Measurements from ENCODE around the gene CDON.

CDON gene

GRCh38 chr11:126083829-126084607, 21.4 kb upstream of the CDON start:
- DNase-seq (ENCODE audit: low read depth, low spot score): no peak

- peak; percentile 69 for DNase-seq (ENCODE audit: low read depth, low spot score)
Measured at GRCh38 chr11:126082251-126083109, 19.8 kb upstream of the CDON start.

DNA sequence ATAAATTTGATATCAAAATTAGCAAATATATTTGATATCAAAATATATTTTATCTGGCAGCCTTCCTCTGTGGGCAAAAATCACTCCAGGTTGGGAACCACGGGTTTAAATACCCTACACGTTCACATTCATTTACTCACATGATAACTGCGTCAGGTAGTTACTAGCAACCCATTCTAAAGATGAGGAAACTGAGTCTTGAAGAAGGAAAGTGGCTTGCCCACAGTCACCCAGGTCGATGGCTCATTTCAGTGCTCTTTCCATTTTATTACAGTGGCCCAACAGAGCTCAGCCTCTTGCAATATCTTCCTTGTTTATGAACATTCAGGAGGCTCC, 19.2 kb upstream of the CDON start:
- no peak for DNase-seq (ENCODE audit: low read depth, low spot score)

DNA sequence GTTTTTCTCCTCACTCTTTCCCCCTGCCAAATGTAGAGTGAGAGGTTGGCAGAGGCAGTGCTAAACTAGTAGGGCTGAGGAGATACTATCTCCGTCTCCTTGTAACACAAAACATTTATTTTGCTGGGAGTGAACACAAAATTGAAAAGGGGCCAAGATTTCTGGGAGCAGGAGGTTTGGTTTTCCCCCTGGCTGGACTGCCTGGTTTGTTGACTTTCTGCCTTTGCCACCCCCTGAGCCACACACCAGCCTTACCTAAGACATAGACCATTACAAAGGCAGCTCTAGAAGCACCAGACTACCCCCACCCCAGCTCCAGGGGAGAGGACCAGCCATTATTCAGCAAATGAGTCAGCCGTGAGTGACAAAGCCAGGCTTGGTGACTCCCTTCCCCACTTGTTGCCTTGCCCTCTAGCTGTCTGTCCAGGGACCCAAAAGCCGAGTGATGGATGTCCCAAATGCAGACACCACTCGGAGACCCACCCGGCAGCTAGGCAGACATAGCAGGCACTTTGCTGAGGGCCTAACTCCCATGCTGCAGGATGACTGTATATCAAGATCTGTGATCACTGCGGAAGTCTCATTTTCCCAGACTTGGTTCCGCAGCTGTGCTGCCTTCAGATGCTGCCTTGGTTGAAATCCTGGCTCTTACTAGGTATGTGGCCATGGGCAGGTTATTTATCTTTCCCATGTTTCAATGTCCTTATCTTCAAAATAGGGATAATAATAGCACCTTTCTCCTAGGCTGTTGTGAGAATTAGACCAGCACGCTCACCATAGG, 17.7 kb upstream of the CDON start:
- peak; percentile 89 for DNase-seq (ENCODE audit: low read depth, low spot score)

GRCh38 chr11:126079621-126080124, 17.0 kb upstream of the CDON start:
- DNase-seq (ENCODE audit: low read depth, low spot score): peak; percentile 94

GRCh38 chr11:126076641-126077040, 14.0 kb upstream of the CDON start:
- peak; percentile 70 for DNase-seq (ENCODE audit: low read depth, low spot score)

DNA sequence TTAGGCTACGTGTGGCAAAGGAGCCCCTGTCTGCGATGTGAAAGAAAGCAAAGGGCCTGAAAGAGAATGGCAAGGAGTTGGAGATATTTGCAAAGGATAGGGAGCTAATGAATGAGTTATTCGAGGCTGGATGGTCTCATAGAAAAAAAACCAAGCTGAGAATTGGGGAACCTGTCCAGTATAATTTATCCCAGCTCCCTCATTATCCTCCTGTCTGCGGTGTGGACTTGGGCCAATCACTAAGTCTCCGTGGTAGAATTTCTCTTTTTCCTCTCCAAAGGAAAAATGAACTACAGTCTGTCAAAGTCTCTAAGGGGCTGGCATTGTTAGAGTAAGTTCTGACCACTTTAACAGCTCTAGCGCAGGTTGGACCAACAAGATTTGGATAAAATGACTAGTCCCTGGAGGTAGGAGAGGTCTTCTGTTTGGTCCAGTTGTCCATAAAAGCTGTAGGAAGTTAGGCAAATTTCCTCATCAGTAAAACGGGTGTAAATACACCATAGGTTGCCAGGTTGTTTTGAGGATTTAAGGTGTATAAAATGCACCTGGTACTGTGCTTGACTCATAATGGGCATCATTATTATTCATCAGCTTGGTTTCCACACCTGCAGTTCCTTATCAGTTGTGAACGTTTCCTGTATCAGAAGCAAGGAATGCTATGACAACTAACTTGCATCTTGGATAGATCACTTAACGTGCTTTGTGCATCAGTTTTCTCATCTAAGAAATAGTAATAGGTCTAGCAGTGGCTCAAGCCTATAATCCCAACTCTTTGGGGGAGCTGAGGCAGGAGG, 10.3 kb upstream of the CDON start:
- no peak for DNase-seq (ENCODE audit: low read depth, low spot score)

GRCh38 chr11:126072141-126072741, 9.6 kb upstream of the CDON start:
- DNase-seq (ENCODE audit: low read depth, low spot score): no peak

DNA sequence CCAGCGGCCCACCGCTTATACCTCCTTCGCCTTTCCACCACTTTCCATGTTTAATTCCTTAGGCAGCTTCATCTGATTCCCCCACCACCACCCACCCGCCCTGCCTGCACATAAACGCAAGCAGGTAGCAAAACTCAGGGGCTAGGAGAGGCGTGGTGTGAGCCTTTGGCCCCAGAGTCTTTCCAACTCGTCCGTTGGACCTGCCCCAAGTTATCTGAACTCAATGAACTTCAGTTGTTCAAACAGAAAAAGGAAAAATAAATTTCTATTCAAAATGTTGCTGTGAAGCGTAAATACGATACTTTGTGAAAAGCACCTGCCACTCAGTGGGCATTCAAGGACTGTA, 814 bp upstream of the CDON start:
- no peak for DNase-seq (ENCODE audit: low read depth, low spot score)

- DNase-seq (ENCODE audit: low read depth, low spot score): peak; percentile 71
Measured at GRCh38 chr11:126061707-126062678, 673 bp downstream of the CDON start.

DNA sequence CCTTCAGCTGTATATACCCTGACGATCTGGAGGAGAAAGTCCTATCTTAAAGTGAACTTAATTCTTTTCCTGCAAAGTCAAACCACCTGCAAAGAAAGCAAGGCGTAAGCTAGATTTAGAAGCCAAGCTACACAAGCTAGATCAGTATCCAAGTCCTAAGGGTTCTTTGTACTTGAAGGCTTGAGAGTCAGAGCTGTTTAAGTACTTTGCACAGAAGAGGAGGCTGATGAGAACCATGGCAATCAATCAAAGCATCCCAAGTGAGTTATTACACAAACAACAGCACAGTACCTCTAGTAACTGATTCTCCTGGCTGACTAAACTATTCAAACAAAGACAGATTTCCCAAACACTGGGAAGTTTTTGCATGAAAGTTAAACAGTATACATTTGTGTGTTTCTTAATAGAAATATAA, 1.9 kb downstream of the CDON start:
- DNase-seq (ENCODE audit: low read depth, low spot score): no peak

GRCh38 chr11:126059238-126059781, 3.4 kb downstream of the CDON start:
- DNase-seq (ENCODE audit: low read depth, low spot score): peak; percentile 70

GRCh38 chr11:126058105-126058874, 4.4 kb downstream of the CDON start:
- DNase-seq (ENCODE audit: low read depth, low spot score): no peak

DNA sequence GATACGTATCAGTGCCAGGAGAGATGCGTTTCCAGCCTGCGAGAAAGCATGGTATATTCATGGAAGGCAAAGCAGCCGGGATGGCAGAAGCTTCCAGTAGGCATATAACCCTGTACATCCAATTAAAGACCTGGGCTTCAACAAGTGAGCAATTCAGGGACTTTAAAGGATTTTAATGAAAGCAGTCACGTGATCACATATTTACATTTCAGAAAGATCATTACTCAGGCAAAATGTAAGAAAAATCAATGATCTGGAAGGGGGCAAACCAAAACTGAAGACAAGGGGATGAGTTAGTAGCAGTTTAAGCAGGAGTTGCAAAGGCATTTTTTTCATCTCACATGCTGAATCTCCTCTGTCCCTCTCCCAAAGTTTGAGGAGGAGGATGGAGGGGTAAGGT, 7.8 kb downstream of the CDON start:
- DNase-seq (ENCODE audit: low read depth, low spot score): no peak

- no peak for DNase-seq (ENCODE audit: low read depth, low spot score)
Measured at GRCh38 chr11:126054408-126054807, 8.3 kb downstream of the CDON start.

DNA sequence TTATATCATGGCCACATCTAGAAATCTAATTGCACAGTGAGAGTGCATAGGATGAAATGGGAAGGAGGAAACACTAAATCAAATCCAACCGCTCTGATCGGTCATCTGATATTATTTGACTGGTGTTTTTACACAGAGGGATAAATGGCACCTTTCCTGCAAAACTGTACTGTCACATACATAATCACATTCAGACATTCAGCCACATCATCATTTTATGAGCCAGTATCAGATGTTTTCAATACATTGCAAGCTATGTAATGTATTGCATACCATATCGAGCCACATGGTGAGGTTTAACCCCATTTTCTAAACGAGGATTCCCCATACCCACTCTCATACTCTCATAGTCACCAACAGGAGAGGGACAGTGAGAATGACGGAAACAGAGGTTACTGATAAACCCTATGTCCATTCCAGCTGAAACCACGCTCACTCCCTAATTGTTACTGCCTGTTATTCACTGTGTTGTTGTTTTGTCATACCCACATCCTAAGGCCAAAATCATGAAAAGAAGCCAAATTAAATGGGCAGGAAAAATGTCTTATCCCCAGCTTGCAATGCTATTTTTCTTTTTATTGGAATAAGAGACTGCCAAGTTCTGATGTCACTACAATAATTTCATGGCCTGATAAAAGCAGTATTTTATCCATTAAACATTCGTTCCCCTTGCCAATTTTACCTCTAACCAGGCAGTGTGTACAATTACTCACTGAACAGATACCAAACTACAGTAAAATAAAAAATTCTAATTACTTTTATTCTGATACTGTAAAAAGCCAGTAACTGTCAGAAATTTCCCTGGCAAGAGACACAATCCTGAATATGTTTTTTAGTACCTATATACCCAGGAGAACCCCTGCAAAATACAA, 9.0 kb downstream of the CDON start:
- no peak for DNase-seq (ENCODE audit: low read depth, low spot score)

GRCh38 chr11:126051117-126051516, 11.5 kb downstream of the CDON start:
- no peak for DNase-seq (ENCODE audit: low read depth, low spot score)

GRCh38 chr11:126049159-126049558, 13.5 kb downstream of the CDON start:
- no peak for DNase-seq (ENCODE audit: low read depth, low spot score)

Measured in ELF-1 (cell line).